ENCODE measurements around the gene XPNPEP1. TPM values are rescaled to one million over a fixed set of nuclear protein-coding genes. Genes with fewer than 3 reads are reported as not detected.

XPNPEP1 gene
- total RNA-seq, 1 donor from 2014 or later, result 94.6 TPM

DNA sequence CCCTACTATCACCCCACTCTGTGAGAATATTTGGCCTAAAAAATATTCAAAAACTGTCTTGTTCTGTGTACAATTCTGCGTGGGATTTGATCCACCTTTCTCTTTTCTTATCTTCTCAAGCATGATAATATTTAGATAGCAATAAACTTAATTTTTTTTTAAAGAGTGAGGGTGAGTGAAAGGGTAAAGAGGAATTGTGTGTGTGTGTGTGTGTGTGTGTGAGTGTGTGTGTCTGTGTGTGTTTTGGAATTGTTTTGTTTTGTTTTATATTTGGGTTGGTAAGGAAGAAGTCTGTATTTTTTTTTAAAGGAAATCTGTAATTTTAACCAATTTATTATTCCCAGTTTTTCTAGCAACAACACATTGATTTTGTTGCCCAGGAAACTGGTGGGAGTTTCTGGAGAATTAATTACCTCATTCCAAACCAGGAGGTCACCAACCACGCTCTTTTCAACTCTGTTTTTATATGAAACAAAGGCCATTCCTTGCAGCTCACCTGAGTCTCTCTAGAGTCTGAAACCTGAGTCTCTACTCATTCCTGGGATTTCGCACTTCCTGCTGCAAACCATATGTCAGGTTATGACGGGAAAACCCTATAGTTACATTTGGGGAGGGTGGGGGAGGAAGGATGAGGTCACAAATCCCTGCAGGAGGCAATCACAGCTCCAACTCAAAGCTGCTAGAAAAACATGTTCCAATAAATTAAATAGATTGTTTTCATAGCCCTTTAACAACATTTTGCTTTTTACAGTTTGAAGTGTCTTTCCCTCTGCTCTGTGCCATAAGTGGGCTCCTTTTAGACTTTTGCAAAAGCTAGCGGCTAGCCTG lies 38.1 kb upstream of the XPNPEP1 start:
- H3K27me3 ChIP-seq (ENCODE audit: control insufficient read depth, insufficient read depth, low read length), result no peaks in the 10 kb centered on the region
- H3K36me3 ChIP-seq (ENCODE audit: control insufficient read depth, insufficient read depth, low read length), result no peaks in the 10 kb centered on the region
- TF ChIP-seq, protein P1, sequence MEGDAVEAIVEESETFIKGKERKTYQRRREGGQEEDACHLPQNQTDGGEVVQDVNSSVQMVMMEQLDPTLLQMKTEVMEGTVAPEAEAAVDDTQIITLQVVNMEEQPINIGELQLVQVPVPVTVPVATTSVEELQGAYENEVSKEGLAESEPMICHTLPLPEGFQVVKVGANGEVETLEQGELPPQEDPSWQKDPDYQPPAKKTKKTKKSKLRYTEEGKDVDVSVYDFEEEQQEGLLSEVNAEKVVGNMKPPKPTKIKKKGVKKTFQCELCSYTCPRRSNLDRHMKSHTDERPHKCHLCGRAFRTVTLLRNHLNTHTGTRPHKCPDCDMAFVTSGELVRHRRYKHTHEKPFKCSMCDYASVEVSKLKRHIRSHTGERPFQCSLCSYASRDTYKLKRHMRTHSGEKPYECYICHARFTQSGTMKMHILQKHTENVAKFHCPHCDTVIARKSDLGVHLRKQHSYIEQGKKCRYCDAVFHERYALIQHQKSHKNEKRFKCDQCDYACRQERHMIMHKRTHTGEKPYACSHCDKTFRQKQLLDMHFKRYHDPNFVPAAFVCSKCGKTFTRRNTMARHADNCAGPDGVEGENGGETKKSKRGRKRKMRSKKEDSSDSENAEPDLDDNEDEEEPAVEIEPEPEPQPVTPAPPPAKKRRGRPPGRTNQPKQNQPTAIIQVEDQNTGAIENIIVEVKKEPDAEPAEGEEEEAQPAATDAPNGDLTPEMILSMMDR (IDR thresholded peaks at IDR 0.05; ENCODE audit: insufficient read depth, low read length, poor library complexity, severe bottlenecking), result no peak
- no peak for DNase-seq (ENCODE audit: low read depth)
- H3K4me3 ChIP-seq (ENCODE audit: low read depth, low read length), result no peak overlapping the region

DNA sequence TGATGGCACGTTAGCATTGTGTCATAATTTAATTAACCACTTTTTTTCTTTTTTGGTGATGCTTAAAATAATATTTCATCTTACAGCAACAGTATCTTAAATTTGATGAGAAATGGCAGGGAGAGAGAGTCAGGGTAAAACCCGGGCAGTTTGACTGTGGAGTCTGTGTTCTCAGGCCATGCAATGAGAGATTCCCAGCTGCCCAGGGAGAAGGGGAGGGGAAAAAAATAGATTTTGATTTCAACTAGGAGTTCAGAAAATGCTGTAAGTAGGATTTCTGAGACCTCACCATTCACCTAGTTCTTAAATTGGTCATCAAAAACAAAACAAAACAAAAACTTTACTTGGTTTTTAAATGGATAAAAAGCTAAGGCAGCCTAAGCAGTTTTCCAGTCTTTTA lies 37.4 kb upstream of the XPNPEP1 start:
- no peak for DNase-seq (ENCODE audit: low read depth)
- no peaks in the 10 kb centered on the region for H3K27me3 ChIP-seq (ENCODE audit: control insufficient read depth, insufficient read depth, low read length)
- no peaks in the 10 kb centered on the region for H3K36me3 ChIP-seq (ENCODE audit: control insufficient read depth, insufficient read depth, low read length)
- TF ChIP-seq, protein P1 (IDR thresholded peaks at IDR 0.05; ENCODE audit: insufficient read depth, low read length, poor library complexity, severe bottlenecking), result no peak
- no peak overlapping the region for H3K4me3 ChIP-seq (ENCODE audit: low read depth, low read length)

DNA sequence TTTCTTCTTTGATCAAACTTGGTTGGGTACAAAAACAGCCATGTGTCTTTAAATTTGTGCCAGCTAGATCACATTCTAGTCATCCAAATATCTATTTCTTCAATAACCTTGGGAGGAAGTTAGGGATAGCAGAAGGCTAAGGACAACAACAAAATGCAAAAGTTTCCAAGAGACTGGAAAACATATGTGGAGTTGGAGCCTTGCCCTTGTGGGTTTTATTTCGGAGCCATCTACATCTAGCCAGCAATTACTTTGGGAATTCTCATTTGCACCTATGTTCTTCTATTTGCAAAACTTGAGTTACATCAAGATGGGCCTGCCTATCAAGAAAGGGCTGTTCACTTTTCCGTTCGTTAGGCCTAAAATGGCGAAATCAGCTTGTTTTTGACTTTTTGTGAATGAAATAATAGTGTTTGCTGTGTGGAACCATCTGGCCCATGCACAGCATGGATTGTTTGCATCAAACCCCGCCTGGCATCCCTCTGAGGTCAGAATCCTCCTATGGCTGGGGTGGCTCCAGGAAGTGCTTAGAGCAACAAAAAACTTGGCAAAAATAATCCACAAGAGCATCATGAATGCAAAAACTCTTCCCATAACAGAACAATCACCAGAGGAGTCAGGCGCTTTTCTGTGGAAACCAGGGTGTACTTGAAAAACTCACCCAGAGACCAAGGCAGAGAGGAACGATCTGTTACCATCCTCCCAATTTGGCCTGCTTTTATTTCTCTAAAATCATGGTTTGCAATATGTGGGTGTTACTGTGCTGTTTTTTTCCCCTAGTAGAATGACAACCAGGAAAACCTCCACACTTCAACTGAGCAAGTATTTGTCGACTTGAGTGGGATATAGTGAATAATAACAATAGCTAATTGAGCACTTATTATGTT lies 36.2 kb upstream of the XPNPEP1 start:
- TF ChIP-seq, protein P1 (IDR thresholded peaks at IDR 0.05; ENCODE audit: insufficient read depth, low read length, poor library complexity, severe bottlenecking), result no peak
- Histone ChIP-seq H3K36me3 (ENCODE audit: control insufficient read depth, insufficient read depth, low read length) (no peaks in the 10 kb centered on the region), H3K4me3 (ENCODE audit: low read depth, low read length) (no peak overlapping the region), H3K27me3 (ENCODE audit: control insufficient read depth, insufficient read depth, low read length) (no peaks in the 10 kb centered on the region)
- no peak for DNase-seq (ENCODE audit: low read depth)

DNA sequence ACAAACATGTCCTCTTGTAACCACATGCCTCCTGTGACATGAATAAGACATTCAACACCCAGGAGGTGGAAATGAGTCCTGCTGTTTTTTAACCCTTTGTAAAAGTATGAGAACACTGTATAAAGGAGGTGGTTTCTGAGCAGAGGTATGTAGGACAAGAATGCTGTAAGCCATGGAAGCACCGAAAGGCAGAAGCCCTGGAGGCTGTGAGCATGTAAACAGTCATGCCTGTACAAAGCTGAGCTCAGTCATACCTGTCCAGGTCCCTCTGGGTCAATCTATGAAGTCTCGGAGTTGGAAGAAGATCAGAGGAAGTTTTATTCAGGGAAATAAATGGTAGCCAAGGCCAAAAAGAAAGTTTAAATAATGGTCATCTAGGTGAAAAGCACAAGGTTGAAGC lies 34.7 kb upstream of the XPNPEP1 start:
- Histone ChIP-seq H3K4me3 (ENCODE audit: low read depth, low read length) (no peak overlapping the region), H3K27me3 (ENCODE audit: control insufficient read depth, insufficient read depth, low read length) (no peaks in the 10 kb centered on the region), H3K36me3 (ENCODE audit: control insufficient read depth, insufficient read depth, low read length) (no peaks in the 10 kb centered on the region)
- TF ChIP-seq, protein P1 (IDR thresholded peaks at IDR 0.05; ENCODE audit: insufficient read depth, low read length, poor library complexity, severe bottlenecking), result no peak
- no peak for DNase-seq (ENCODE audit: low read depth)

DNA sequence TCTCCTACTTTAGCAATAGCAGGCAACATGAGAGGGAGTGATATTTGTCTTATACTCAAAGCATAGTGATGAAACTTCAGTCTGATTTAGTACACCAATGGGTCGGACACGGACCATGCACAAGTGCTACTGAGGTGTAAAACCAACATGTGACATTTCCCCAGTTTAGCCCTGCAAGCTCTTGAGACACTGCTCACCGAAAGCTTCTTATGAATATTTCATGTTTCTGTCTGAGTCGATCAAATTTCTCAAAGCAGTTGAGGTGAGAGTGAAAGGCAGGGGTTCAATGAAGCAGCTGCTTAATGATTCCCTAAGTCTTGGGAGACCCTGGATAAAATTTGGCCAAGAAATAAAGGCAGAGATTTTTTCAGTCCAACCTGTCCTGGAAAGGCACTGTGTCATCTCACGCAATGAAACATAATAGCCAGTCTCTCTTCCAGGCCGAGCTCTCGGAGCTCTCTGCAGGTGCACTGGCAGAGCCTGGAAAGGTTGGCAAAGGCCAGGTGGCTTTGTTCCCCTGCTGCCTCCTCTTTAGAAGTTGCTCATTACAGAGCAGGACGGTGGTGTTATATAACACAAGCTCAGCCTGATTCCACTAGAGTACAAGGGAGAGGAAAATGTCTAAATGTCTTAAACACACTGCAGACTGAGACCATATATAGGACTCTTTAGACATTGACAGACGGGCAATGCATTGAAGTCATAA lies 33.9 kb upstream of the XPNPEP1 start:
- no peak for DNase-seq (ENCODE audit: low read depth)
- TF ChIP-seq, protein P1 (IDR thresholded peaks at IDR 0.05; ENCODE audit: insufficient read depth, low read length, poor library complexity, severe bottlenecking), result no peak
- Histone ChIP-seq H3K27me3 (ENCODE audit: control insufficient read depth, insufficient read depth, low read length) (no peaks in the 10 kb centered on the region), H3K36me3 (ENCODE audit: control insufficient read depth, insufficient read depth, low read length) (no peaks in the 10 kb centered on the region), H3K4me3 (ENCODE audit: low read depth, low read length) (no peak overlapping the region)

Measured in kidney epithelial cell (primary cell).